ENCODE results near the gene PPP1R3F.

PPP1R3F gene

DNA sequence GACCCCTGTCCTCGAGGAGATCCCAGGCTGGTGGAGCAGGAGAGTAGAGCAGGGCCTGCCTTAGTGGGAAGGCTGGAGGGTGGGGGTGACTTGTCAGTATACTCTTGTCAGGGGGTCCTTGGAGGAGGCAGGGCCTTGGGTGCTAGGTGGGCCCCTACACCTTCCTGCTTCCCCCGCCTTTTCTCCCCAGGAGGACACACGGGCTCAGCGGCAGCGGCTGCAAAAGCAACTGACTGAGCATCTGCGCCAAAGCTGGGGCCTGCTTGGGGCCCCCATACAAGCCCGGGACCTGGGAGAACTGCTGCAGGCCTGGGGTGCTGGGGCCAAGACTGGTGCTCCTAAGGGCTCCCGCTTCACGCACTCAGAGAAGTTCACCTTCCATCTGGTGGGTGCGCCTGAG, 23.1 kb upstream of the PPP1R3F start:
- no peak for ATAC-seq (ENCODE audit: insufficient read depth, low read depth)
- Histone ChIP-seq H3K27me3 (ENCODE audit: insufficient read depth, low read length, poor library complexity) (no peaks in the 10 kb centered on the region), H2AFZ (ENCODE audit: low read depth, low read length) (no peak overlapping the region), H3K79me2 (ENCODE audit: insufficient read depth, low read length) (no peaks in the 10 kb centered on the region), H3K36me3 (ENCODE audit: insufficient read depth, low read length) (peaks cover 35% of the 10 kb centered on the region), H4K20me1 (ENCODE audit: insufficient read depth, low read length) (no peaks in the 10 kb centered on the region), H3K4me3 (ENCODE audit: low read depth in 1 of 2, low read length in 2 of 2) (no peak overlapping the region), H3K9me3 (ENCODE audit: insufficient read depth, low read length, severe bottlenecking) (no peaks in the 10 kb centered on the region), H3K4me2 (ENCODE audit: insufficient read depth, low read length) (no peak overlapping the region), H3K4me1 (ENCODE audit: insufficient read depth, low read length) (no peaks in the 10 kb centered on the region), H3K27ac (ENCODE audit: low read length) (no peak overlapping the region), H3K9ac (ENCODE audit: low read depth, low read length) (no peak overlapping the region)
- TF ChIP-seq, protein P1, sequence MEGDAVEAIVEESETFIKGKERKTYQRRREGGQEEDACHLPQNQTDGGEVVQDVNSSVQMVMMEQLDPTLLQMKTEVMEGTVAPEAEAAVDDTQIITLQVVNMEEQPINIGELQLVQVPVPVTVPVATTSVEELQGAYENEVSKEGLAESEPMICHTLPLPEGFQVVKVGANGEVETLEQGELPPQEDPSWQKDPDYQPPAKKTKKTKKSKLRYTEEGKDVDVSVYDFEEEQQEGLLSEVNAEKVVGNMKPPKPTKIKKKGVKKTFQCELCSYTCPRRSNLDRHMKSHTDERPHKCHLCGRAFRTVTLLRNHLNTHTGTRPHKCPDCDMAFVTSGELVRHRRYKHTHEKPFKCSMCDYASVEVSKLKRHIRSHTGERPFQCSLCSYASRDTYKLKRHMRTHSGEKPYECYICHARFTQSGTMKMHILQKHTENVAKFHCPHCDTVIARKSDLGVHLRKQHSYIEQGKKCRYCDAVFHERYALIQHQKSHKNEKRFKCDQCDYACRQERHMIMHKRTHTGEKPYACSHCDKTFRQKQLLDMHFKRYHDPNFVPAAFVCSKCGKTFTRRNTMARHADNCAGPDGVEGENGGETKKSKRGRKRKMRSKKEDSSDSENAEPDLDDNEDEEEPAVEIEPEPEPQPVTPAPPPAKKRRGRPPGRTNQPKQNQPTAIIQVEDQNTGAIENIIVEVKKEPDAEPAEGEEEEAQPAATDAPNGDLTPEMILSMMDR (IDR thresholded peaks at IDR 0.05; ENCODE audit: borderline replicate concordance, extremely low read depth, low read length, poor library complexity, severe bottlenecking) = no peak
- TF ChIP-seq EZH2 (IDR thresholded peaks at IDR 0.05; ENCODE audit: borderline replicate concordance, low read depth, low read length, severe bottlenecking) = no peak
- no peak for DNase-seq

GRCh38 chrX:49247346-49247745, 22.2 kb upstream of the PPP1R3F start:
- Histone ChIP-seq H4K20me1 (ENCODE audit: insufficient read depth, low read length) (no peaks in the 10 kb centered on the region), H3K4me1 (ENCODE audit: insufficient read depth, low read length) (no peaks in the 10 kb centered on the region), H2AFZ (ENCODE audit: low read depth, low read length) (no peak overlapping the region), H3K27ac (ENCODE audit: low read length) (no peak overlapping the region), H3K79me2 (ENCODE audit: insufficient read depth, low read length) (no peaks in the 10 kb centered on the region), H3K9me3 (ENCODE audit: insufficient read depth, low read length, severe bottlenecking) (no peaks in the 10 kb centered on the region), H3K36me3 (ENCODE audit: insufficient read depth, low read length) (peaks cover 35% of the 10 kb centered on the region), H3K27me3 (ENCODE audit: insufficient read depth, low read length, poor library complexity) (no peaks in the 10 kb centered on the region), H3K4me2 (ENCODE audit: insufficient read depth, low read length) (no peak overlapping the region), H3K9ac (ENCODE audit: low read depth, low read length) (no peak overlapping the region), H3K4me3 (ENCODE audit: low read depth in 1 of 2, low read length in 2 of 2) (no peak overlapping the region)
- DNase-seq (no peak), ATAC-seq (ENCODE audit: insufficient read depth, low read depth) (no peak)
- TF ChIP-seq, protein P1 (IDR thresholded peaks at IDR 0.05; ENCODE audit: borderline replicate concordance, extremely low read depth, low read length, poor library complexity, severe bottlenecking) = no peak
- TF ChIP-seq EZH2 (IDR thresholded peaks at IDR 0.05; ENCODE audit: borderline replicate concordance, low read depth, low read length, severe bottlenecking) = no peak

DNA sequence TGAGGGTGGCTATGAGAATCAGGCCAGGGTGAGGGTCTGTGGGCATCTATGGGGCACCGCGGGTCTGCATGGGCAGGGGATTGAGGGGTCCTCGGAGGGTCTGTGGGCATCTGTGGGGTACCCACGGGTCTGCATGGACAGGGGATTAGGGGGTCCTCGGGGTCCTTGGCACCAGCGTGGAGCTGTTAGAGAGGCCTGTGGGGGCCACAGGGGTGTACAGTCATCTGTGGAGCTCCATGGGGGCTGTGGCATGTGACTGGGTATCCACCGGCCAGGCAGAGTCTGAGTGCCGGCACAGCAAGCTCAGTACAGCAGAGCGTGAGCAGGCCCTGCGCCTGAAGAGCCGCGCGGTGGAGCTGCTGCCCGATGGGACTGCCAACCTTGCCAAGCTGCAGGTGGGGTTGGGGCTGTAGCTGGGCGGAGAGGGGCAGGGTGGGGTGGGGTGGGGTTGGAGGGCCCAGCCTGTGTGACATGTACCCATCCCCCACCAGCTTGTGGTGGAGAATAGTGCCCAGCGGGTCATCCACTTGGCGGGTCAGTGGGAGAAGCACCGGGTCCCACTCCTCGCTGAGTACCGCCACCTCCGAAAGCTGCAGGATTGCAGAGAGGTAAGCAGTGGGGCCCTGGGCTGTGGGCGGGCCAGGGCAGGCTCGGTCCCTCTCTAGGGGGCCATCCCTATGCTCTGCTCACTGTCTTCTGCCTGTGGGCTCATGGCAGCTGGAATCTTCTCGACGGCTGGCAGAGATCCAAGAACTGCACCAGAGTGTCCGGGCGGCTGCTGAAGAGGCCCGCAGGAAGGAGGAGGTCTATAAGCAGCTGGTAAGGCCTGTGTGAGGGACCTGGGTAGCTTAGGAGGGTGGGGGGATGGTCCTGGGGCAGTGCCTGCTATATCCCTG, 21.4 kb upstream of the PPP1R3F start:
- Histone ChIP-seq H3K36me3 (ENCODE audit: insufficient read depth, low read length) (peaks cover 28% of the 10 kb centered on the region), H3K4me2 (ENCODE audit: insufficient read depth, low read length) (no peak overlapping the region), H3K79me2 (ENCODE audit: insufficient read depth, low read length) (no peaks in the 10 kb centered on the region), H4K20me1 (ENCODE audit: insufficient read depth, low read length) (no peaks in the 10 kb centered on the region), H3K27ac (ENCODE audit: low read length) (no peak overlapping the region), H3K9me3 (ENCODE audit: insufficient read depth, low read length, severe bottlenecking) (no peaks in the 10 kb centered on the region), H3K9ac (ENCODE audit: low read depth, low read length) (no peak overlapping the region), H2AFZ (ENCODE audit: low read depth, low read length) (no peak overlapping the region), H3K4me3 (ENCODE audit: low read depth in 1 of 2, low read length in 2 of 2) (no peak overlapping the region), H3K4me1 (ENCODE audit: insufficient read depth, low read length) (no peaks in the 10 kb centered on the region), H3K27me3 (ENCODE audit: insufficient read depth, low read length, poor library complexity) (no peaks in the 10 kb centered on the region)
- ATAC-seq (ENCODE audit: insufficient read depth, low read depth) = no peak
- TF ChIP-seq, protein P1 (IDR thresholded peaks at IDR 0.05; ENCODE audit: borderline replicate concordance, extremely low read depth, low read length, poor library complexity, severe bottlenecking) = no peak
- TF ChIP-seq EZH2 (IDR thresholded peaks at IDR 0.05; ENCODE audit: borderline replicate concordance, low read depth, low read length, severe bottlenecking) = no peak
- DNase-seq = no peak
